Omental fat pad (tissue), 4 donors: ENCODE measurements around the gene CLEC4G. TPM values are rescaled to one million over a fixed set of nuclear protein-coding genes. Genes with fewer than 3 reads are reported as not detected.

Experiments
- ATAC-seq: fragments of 150-250 bp; one replicate; pipeline ENCODE4 v1.9.1; 2016; ENCODE audit warnings: mild to moderate bottlenecking, moderate library complexity; ENCODE audit not compliant: low FRiP score
- DNase-seq: peaks from one replicate; pipeline ENCODE4 v3.0.0-alpha.2; 2019; ENCODE audit warnings: low spot score
- total RNA-seq, 4 donors: library from RNA; depleted of rRNA; stranded (reverse); fragments of >200 nt; gene quantifications; one replicate each; pipeline ENCODE4 v1.1.0, GENCODE V29; 2016
- TF ChIP-seq, protein P1 (sequence below), 3 donors: fragments of 450-650 bp; IDR thresholded peaks; one replicate each; pipeline ENCODE4 v1.5.1; 2016 to 2017; ENCODE audit warnings: antibody characterized with exemption in 3 of 3, mild to moderate bottlenecking in 3 of 3, moderate library complexity in 2 of 3

Gene CLEC4G
- total RNA-seq, 4 donors from 2014 or later = 2.3 to 9.3 (median 6.0) TPM

DNA sequence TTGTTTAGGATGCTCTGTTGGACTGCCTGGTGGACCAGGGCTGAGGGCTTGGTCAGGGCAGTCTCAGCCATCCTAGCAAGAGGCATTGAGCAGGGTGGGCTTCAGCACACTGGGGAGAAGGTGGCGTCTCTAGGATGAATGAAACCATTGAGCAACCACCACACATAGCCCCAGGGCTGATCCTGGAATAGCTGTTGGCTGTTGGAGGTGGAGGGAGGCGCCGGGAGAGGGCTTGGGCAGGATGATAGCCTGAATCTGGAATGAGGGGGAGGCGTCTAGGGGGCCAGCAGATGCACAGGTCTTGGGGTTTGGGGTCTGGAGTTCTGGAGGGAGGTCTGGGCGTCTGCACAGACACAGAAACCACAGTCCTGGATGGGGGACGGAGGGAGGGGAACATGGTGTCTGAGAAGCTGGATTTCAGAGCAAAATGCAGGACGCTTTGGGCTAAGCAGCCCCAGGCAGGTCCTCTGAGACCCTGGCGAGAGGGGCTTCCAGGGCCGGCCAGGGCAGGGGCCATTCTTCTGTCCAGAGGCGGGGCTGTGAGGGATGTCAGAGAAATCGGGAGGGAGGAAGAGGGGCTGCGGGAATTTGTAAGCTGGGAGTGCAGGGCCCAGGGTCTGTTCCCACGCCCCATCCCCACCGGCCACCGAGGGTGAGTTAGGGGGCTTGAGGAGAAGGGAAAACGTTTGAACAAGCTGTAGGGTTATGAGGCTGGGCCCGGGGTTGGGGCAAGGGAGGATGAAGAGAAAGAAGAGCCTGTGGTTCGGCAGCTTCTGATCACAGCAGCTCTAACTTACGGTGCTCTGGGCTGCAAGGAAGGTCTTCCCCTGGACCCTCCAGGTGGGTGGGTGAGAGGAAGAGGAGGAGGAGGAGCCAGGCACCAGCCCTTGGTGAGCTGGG is 46.1 kb downstream of the CLEC4G start:
- ATAC-seq (no peak), DNase-seq (no peak)
- TF ChIP-seq, protein P1, sequence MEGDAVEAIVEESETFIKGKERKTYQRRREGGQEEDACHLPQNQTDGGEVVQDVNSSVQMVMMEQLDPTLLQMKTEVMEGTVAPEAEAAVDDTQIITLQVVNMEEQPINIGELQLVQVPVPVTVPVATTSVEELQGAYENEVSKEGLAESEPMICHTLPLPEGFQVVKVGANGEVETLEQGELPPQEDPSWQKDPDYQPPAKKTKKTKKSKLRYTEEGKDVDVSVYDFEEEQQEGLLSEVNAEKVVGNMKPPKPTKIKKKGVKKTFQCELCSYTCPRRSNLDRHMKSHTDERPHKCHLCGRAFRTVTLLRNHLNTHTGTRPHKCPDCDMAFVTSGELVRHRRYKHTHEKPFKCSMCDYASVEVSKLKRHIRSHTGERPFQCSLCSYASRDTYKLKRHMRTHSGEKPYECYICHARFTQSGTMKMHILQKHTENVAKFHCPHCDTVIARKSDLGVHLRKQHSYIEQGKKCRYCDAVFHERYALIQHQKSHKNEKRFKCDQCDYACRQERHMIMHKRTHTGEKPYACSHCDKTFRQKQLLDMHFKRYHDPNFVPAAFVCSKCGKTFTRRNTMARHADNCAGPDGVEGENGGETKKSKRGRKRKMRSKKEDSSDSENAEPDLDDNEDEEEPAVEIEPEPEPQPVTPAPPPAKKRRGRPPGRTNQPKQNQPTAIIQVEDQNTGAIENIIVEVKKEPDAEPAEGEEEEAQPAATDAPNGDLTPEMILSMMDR (IDR thresholded peaks at IDR 0.05) = no peak

DNA sequence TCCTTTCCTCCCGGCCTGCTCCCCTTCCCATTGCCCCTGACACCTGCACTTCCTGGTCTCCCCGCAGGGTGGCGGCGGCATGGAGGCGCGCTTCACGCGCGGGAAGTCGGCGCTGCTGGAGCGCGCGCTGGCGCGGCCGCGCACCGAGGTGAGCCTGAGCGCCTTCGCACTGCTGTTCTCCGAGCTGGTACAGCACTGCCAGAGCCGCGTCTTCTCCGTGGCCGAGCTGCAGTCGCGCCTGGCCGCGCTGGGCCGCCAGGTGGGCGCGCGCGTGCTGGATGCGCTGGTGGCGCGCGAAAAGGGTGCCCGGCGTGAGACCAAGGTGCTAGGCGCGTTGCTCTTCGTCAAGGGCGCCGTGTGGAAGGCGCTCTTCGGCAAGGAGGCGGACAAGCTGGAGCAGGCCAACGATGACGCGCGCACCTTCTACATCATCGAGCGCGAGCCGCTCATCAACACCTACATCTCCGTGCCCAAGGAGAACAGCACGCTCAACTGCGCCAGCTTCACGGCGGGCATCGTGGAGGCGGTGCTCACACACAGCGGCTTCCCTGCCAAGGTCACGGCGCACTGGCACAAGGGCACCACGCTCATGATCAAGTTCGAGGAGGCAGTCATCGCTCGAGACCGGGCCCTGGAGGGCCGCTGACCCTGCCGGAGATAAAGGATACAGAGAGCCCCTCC is 49.6 kb downstream of the CLEC4G start:
- no peak for ATAC-seq

DNA sequence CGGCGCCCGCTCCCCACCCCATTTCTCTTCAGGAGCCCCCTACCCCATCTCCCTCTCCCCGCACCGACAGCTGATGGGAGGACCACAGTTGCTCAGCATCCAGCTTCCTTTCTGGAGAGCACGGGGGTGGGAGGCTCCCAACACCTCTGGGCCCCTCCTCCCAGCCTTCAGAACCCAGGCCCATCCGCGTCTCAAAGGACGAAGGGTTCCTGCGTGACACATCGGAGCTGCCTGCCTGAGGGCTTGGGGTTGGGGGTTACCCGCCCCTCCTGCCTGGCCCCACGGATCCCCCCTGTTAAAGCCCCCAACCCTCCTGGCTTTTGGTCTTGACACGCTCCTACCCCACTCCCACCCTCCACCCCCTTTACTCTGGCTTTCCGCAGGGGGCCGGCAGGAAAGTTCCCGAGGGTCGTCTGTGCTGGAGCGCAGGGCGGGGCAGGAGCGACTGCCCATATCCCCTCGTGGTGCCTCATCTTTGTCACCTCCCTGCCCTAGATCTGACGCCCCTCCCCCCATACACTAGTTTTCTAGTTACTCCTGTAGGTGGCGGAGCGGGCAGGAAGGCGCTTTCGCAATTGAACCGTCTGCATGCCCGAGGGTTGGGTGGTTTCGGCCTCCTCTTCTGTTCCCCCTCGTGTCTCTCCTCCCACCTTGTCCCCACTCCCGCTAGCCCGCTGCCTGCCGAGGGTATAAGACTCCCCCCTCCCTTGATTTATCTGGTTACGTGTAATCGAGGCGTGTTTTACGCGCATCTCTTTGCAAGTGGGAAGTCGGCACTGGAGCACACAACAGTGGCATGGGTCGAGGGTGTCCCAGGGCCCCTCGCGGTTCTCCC is 50.4 kb downstream of the CLEC4G start:
- DNase-seq (peak; percentile 79), ATAC-seq (peak; percentile 66)
- TF ChIP-seq, protein P1 (IDR thresholded peaks at IDR 0.05) = no peak

More for the DNA sequence above, 49.6 kb downstream of the CLEC4G start:
- DNase-seq = no peak
- TF ChIP-seq, protein P1 (IDR thresholded peaks at IDR 0.05) = no peak

DNA sequence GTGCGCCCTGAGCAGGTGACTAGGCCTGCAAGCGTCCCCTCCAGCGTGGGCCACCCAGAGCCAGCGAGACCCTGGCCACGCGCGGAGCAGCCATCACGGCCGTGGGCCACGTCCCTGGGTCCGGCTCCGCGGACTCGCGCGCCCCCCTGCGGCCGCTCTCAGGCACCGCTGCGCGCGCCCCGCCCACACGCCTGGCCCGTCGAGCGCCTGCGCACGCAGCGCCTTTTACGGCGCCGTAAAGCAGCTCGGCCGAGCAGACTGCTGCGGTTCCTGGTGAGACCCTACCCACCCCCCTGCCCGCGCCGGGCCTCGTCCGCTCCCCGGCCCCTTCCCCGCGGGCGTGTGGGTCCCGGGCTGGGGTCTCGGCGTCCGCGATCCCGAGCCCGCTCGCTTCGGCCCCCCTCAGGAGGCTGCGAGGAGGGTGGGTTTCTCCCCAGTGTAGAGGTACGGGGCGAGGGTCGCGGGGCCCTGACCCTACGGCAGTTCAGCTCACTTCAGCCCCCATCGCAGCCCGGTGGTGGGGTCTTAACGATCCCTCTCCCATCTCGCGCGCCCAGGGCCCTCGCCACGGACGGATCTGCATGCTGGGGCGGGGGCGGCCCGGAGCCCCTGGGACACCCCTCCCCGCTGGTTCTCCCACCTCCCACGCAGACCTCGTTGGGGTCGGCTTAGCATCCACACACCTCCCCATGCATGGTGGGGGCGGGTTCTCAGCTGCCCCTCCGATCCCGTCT is 51.1 kb downstream of the CLEC4G start, which contains the start of gene TRAPPC5:
TRAPPC5 (plus strand) TSS at position 228 of the 734 bp plus-strand sequence. CDS start 1,421 bp downstream, outside the sequence.
- ATAC-seq (peak; percentile 85), DNase-seq (peak; percentile 70)
- TF ChIP-seq, protein P1 (IDR thresholded peaks at IDR 0.05) = peak in 2 of 3 donors; percentile 62 to 77

DNA sequence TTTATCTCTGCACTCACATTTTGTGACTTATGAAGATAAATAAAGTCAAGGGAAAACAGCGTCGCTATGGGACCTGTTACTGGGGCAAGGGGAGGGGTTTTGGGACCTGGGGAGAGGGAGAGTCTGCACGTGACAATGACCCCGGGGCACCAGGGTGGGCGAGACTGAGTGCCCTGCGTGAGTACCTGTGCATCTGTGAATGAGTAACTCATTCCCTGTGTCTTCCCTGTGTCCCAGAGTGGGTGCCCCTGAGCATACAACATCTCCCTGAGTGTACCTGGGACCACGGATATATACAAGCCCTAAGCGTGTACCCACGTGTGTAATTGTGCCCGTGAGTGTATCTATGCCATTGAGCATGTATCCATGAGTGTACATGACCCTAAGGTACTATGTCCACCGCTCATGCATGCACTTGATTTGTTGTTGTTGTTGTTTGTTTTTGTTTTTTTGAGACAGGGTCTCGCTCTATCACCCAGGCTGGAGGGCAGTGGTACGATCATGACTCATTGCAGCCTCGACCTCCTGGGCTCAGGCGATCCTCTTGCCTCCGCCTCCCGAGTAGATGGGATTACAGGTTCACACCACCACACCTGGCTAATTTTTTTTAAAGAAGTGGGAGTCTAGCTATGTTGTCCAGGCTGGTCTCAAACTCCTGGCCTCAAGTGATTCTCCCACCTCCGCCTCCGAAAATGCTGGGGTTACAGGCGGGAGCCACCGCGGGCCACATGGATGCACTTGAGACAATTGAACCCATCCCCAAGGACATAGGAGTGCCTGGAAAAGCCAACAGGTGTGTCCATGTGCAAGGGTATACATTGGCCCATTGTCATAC is 51.9 kb downstream of the CLEC4G start:
- DNase-seq (no peak), ATAC-seq (no peak)
- TF ChIP-seq, protein P1 (IDR thresholded peaks at IDR 0.05) = no peak
